A673 (cell line): ENCODE results near the gene MEN1. TPM values are rescaled to one million over a fixed set of nuclear protein-coding genes. Genes with fewer than 3 reads are reported as not detected.

Experiments
- BruUV-seq: library from RNA; stranded (reverse); fragments of 400-500 nt; replicated peaks from 2 replicates; lab custom pipeline; 2021; lab: Mats Ljungman, UMichigan
- CTCF ChIA-PET: fragments of 300-600 bp; sonication (Branson Sonifier 250); formaldehyde crosslinking; loops from one replicate; lab custom pipeline; 2022; ENCODE audit warnings: antibody characterized with exemption; lab: Charles Lee
- POLR2A ChIA-PET: fragments of 300-600 bp; sonication (Branson Sonifier 250); formaldehyde crosslinking; loops from one replicate; lab custom pipeline; 2022; ENCODE audit warnings: antibody characterized with exemption; ENCODE audit not compliant: low non-redundant PET; lab: Charles Lee
- DNase-seq: peaks from one replicate; pipeline ENCODE4 v3.0.0-alpha.2; 2015; ENCODE audit warnings: low spot score
- H3K27ac ChIP-seq: fragments of 200-600 bp; sonication (generic); 2 replicates; pipeline ENCODE4 v1.5.1; 2016; ENCODE audit warnings: mixed run types, low read depth, mild to moderate bottlenecking, mixed read lengths, antibody characterized with exemption, low read length; ENCODE audit not compliant: poor library complexity, severe bottlenecking
- H3K27me3 ChIP-seq: fragments of 200-600 bp; sonication (generic); replicated peaks from 2 replicates; pipeline ENCODE4 v1.6.1; 2017; ENCODE audit warnings: mixed run types, low read depth, mild to moderate bottlenecking, mixed read lengths, antibody characterized with exemption, low read length; ENCODE audit not compliant: insufficient read depth, poor library complexity
- H3K36me3 ChIP-seq: fragments of 200-600 bp; sonication (generic); 2 replicates; pipeline ENCODE4 v1.6.1; 2016; ENCODE audit warnings: mixed run types, mild to moderate bottlenecking, mixed read lengths, antibody characterized with exemption, low read length; ENCODE audit not compliant: insufficient read depth, poor library complexity, severe bottlenecking
- H3K4me1 ChIP-seq: fragments of 200-600 bp; sonication (generic); 2 replicates; pipeline ENCODE4 v1.6.1; 2017; ENCODE audit warnings: mixed run types, mild to moderate bottlenecking, mixed read lengths, antibody characterized with exemption, low read length; ENCODE audit not compliant: insufficient read depth, poor library complexity, severe bottlenecking
- H3K4me3 ChIP-seq: fragments of 200-600 bp; sonication (generic); 2 replicates; pipeline ENCODE4 v1.5.1; 2016; ENCODE audit warnings: low read depth, mixed run types, mild to moderate bottlenecking, mixed read lengths, low read length; ENCODE audit not compliant: poor library complexity, severe bottlenecking
- H3K9me3 ChIP-seq: fragments of 200-600 bp; sonication (generic); 2 replicates; pipeline ENCODE4 v1.6.1; 2016; ENCODE audit warnings: mixed run types, low read depth, mild to moderate bottlenecking, mixed read lengths, antibody characterized with exemption, low read length; ENCODE audit not compliant: poor library complexity, severe bottlenecking
- EZH2 ChIP-seq: fragments of 200-600 bp; sonication (generic); IDR thresholded peaks from 2 replicates; pipeline ENCODE4 v1.6.1; 2017; ENCODE audit warnings: borderline replicate concordance, low read depth, mild to moderate bottlenecking, mixed read lengths, antibody characterized with exemption, low read length; ENCODE audit not compliant: poor library complexity, severe bottlenecking
- intact Hi-C: fragments of 100-400 bp; cut with micrococcal nuclease; formaldehyde crosslinking; loops from one replicate; pipeline ENCODE4 v1.10.0; 2022; ENCODE audit not compliant: unreplicated experiment
- total RNA-seq: library from RNA; stranded (reverse); gene quantifications from 2 replicates; pipeline ENCODE4 v1.2.3, GENCODE V29; 2021
- TF ChIP-seq, protein P1 (sequence below): fragments of 300-800, 200-600 bp; sonication (generic); conservative IDR thresholded peaks from 2 replicates; pipeline ENCODE4 v1.5.1; 2017; ENCODE audit warnings: low read depth, mild to moderate bottlenecking, antibody characterized with exemption, low read length, moderate library complexity, mixed read lengths

The MEN1 gene
- total RNA-seq, 1 experiment from 2014 or later, result 45.7 TPM

DNA sequence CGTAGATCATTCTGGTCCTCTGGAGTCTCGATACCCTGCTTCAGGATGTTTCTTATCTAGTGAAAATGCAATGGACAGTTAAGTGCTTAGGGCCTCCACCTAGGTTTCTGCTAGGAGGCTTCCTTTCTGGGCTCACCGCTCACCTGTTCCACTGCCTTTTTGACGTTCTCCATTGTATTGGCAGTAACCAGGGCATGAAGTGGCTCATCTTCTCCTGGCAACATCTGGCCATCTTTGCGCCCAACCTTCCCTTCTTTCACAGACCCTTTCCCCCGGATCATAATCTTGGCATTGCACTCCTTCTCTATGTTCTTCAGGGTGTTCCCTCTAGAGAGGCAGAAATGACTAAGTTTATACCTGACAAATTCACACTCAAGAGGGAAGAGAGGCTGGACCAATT lies 41.1 kb downstream of the MEN1 start:
- CTCF ChIA-PET, result no interaction called here
- TF ChIP-seq EZH2, result no peak
- TF ChIP-seq, protein P1, sequence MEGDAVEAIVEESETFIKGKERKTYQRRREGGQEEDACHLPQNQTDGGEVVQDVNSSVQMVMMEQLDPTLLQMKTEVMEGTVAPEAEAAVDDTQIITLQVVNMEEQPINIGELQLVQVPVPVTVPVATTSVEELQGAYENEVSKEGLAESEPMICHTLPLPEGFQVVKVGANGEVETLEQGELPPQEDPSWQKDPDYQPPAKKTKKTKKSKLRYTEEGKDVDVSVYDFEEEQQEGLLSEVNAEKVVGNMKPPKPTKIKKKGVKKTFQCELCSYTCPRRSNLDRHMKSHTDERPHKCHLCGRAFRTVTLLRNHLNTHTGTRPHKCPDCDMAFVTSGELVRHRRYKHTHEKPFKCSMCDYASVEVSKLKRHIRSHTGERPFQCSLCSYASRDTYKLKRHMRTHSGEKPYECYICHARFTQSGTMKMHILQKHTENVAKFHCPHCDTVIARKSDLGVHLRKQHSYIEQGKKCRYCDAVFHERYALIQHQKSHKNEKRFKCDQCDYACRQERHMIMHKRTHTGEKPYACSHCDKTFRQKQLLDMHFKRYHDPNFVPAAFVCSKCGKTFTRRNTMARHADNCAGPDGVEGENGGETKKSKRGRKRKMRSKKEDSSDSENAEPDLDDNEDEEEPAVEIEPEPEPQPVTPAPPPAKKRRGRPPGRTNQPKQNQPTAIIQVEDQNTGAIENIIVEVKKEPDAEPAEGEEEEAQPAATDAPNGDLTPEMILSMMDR, result no peak
- H3K4me3 ChIP-seq, result no peak overlapping the region
- POLR2A ChIA-PET, result no interaction called here
- no peaks in the 10 kb centered on the region for H3K27me3 ChIP-seq
- intact Hi-C loops, result no loop called here
- no peak overlapping the region for H3K27ac ChIP-seq
- peaks cover 38% of the 10 kb centered on the region for H3K4me1 ChIP-seq
- H3K36me3 ChIP-seq, result peaks cover 97% of the 10 kb centered on the region
- BruUV-seq, result no TSS peak
- H3K9me3 ChIP-seq, result no peaks in the 10 kb centered on the region
- no peak for DNase-seq

- ChIA-PET POLR2A (interaction anchor here (0.7 kb wide), 1 partner anchor 10 kb away, joined by 4 read pairs; the partner anchor contains the start of gene SF1), CTCF (interaction anchor here (0.8 kb wide), 1 partner anchor 10 kb away, joined by 3 read pairs; the partner anchor contains the start of gene SF1)
- Histone ChIP-seq H3K4me1 (peaks cover 45% of the 10 kb centered on the region), H3K27ac (no peak overlapping the region), H3K27me3 (no peaks in the 10 kb centered on the region), H3K4me3 (no peak overlapping the region), H3K36me3 (peaks cover 97% of the 10 kb centered on the region), H3K9me3 (no peaks in the 10 kb centered on the region)
- intact Hi-C loops, result no loop called here
- no TSS peak for BruUV-seq
- no peak for TF ChIP-seq EZH2
- TF ChIP-seq, protein P1, result no peak
- DNase-seq, result no peak
These were observed 42.1 kb downstream of the MEN1 start for GRCh38 chr11:64768300-64768694.

DNA sequence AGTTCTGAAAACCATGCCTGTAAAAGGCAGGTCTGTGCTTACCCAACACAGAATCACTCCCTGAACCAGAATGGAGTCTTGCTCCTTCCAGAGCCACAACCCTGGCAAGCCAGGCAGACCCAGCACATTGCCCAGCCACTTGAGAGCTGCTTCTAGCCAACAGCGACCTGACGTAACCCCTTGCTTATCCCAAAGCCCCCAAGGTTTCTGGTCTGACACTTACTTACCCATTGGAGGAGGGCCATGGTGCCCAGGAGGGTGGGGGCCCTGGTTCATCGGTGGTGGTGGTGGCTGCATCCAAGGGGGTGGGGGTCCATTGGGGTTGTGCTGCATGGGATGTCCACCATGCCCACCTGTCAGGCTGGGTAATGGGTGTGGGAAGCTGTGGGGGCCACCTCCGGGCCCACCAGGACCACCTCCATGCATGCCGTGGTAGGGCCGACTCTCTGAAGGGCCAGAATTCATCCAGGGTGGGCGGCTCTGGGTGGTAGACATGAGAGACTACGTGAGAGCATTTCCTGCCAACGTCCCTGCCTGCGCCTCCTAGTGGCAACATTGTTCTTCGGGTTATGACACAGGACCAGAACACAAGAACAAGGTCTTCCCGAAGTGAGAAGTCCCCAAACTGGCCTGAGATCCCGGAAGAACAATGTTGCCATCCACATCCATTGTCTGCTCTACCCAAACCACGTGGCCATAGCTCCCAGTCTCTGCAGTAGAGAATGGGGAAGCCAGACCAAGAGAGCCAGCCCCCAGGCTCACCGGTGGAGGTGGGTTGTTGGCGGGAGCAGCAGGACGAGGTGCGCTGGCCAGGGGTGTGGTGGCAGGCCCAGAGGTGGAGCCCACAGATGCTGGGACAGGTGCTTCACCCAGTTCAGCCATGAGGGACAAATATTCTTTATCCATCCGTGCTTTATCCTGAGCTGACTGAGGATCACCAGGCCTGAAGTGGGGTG lies 42.7 kb downstream of the MEN1 start:
- no TSS peak for BruUV-seq
- intact Hi-C loops, result no loop called here
- Histone ChIP-seq H3K27ac (peak overlapping the region; percentile 48), H3K36me3 (peaks cover 97% of the 10 kb centered on the region), H3K4me1 (peaks cover 42% of the 10 kb centered on the region), H3K27me3 (no peaks in the 10 kb centered on the region), H3K4me3 (no peak overlapping the region), H3K9me3 (no peaks in the 10 kb centered on the region)
- TF ChIP-seq, protein P1, result peak; percentile 94
- TF ChIP-seq EZH2, result no peak
- DNase-seq, result peak; percentile 91
- ChIA-PET POLR2A (interaction anchor here (0.7 kb wide), 1 partner anchor 11 kb away, joined by 4 read pairs; the partner anchor contains the start of gene SF1), CTCF (interaction anchor here (0.8 kb wide), 1 partner anchor 11 kb away, joined by 3 read pairs; the partner anchor contains the start of gene SF1)
